Measurements from ENCODE around the gene GBE1. TPM values are rescaled to one million over a fixed set of nuclear protein-coding genes. Genes with fewer than 3 reads are reported as not detected.

The GBE1 gene
- total and polyA plus RNA-seq, 2 donors (not counting 1 experiment from before 2014, with no cell fraction given), result 153 to 232 TPM

DNA sequence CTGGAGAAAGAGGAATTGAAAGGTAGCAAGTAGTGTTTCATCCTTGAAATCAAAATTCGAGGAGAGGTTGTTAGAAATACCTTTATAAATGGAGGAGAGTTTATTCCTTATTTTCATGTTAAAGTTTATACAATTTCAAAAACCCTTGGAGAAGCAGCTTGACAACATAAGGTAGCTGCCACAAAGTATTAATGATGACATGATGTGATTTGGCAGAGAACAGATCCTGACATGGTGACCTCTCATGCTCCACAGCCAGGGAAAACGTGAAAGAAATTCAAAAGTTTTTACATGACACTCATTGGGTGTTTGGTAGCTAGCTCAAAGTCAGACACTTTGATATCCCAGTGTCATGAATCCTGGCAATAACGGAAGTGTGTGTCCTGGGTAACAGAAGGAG is 320.8 kb downstream of the GBE1 start:
- H3K27ac ChIP-seq (ENCODE audit: insufficient read depth, low read length), result no peak overlapping the region
- H3K79me2 ChIP-seq (ENCODE audit: control insufficient read depth, insufficient read depth, low read length), result no peaks in the 10 kb centered on the region
- no peaks in the 10 kb centered on the region for H3K27me3 ChIP-seq (ENCODE audit: control insufficient read depth, insufficient read depth, low read length)
- no peak overlapping the region for H2AFZ ChIP-seq (ENCODE audit: low read length)
- H3K9me3 ChIP-seq (ENCODE audit: control insufficient read depth, insufficient read depth, low read depth, low read length), result no peaks in the 10 kb centered on the region
- H3K4me3 ChIP-seq (replicated peaks in 1 of 4; ENCODE audit: control extremely low read depth in 1 of 4, insufficient read depth in 1 of 4, low read depth in 3 of 4, low read length in 4 of 4), result no peak overlapping the region
- no peak overlapping the region for H3K9ac ChIP-seq (ENCODE audit: insufficient read depth, low read length)
- no peaks in the 10 kb centered on the region for H3K36me3 ChIP-seq (ENCODE audit: control insufficient read depth, insufficient read depth, low read length)
- no peaks in the 10 kb centered on the region for H4K20me1 ChIP-seq (ENCODE audit: control insufficient read depth, extremely low read depth, insufficient read depth, low read length)
- H3K4me2 ChIP-seq (ENCODE audit: extremely low read depth, insufficient read depth, low read length), result no peak overlapping the region
- peaks cover 3% of the 10 kb centered on the region for H3K4me1 ChIP-seq (ENCODE audit: control insufficient read depth, extremely low read depth, insufficient read depth, low read length)
- no peak for DNase-seq (ENCODE audit: low read depth in 2 of 2)
- TF ChIP-seq EZH2 (IDR thresholded peaks at IDR 0.05; ENCODE audit: low read length, missing control alignments), result no peak
